ENCODE measurements around the gene ABHD14A.

ABHD14A gene

DNA sequence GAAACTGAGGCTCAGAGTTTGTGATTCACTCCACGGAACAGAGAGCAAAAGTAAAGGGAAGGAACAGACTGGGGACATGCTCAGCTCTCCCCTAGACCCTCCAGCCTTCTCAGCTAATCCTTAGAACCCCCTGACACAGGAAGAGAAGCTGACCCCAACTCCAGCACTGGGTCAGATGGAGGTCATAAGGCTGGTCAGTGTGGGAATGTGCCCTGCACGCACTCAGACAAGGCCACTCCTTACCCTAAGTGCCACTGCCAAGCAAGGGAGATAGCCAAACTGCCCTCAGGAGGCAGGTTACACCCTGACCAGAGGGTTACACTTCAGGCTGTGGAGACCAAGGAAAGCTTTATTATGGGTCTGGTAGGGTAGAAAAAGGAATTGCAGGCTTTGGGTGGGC lies 19.7 kb downstream of the ABHD14A start:
- no peaks in the 10 kb centered on the region for H4K20me1 ChIP-seq (ENCODE audit: insufficient read depth, low read length)
- no peak for TF ChIP-seq EZH2 (IDR thresholded peaks at IDR 0.05; ENCODE audit: borderline replicate concordance, low read length)
- H3K9ac ChIP-seq (ENCODE audit: low read length) = peak overlapping the region; percentile 99
- H3F3A ChIP-seq (ENCODE audit: insufficient read depth, low read length) = 0 out of 2 replicates have a peak, but pooled peaks cover 5% of the 10 kb centered on the region
- peak overlapping the region; percentile 78 for H3K27ac ChIP-seq (ENCODE audit: low read depth, low read length, poor library complexity, severe bottlenecking)
- H3K79me2 ChIP-seq (ENCODE audit: insufficient read depth, low read length) = peaks cover 16% of the 10 kb centered on the region
- no peaks in the 10 kb centered on the region for H3K27me3 ChIP-seq (ENCODE audit: insufficient read depth, low read length)
- peaks cover 29% of the 10 kb centered on the region for H3K4me1 ChIP-seq (ENCODE audit: insufficient read depth, low read length, severe bottlenecking)
- no peaks in the 10 kb centered on the region for H3K9me3 ChIP-seq (ENCODE audit: low read length)
- peaks cover 44% of the 10 kb centered on the region for H3K36me3 ChIP-seq (ENCODE audit: insufficient read depth, low read length)
- H3K9me2 ChIP-seq (ENCODE audit: low read depth, low read length) = no peaks in the 10 kb centered on the region
- peak overlapping the region; percentile 87 for H3K4me3 ChIP-seq (ENCODE audit: low read depth, low read length, poor library complexity, severe bottlenecking)
- no peak overlapping the region for H2AFZ ChIP-seq (ENCODE audit: low read length)
- peak overlapping the region; percentile 86 for H3K4me2 ChIP-seq (ENCODE audit: low read length)

GRCh38 chr3:51995346-51996163 lies 20.7 kb downstream of the ABHD14A start, which contains the start of gene RPL29:
Gene RPL29, minus strand, starts transcription at chr3:51995895. Its CDS starts 434 bp downstream, at chr3:51995461.
- peaks cover 16% of the 10 kb centered on the region for H3K79me2 ChIP-seq (ENCODE audit: insufficient read depth, low read length)
- H3K4me1 ChIP-seq (ENCODE audit: insufficient read depth, low read length, severe bottlenecking) = peaks cover 29% of the 10 kb centered on the region
- 0 out of 2 replicates have a peak, but pooled peaks cover 5% of the 10 kb centered on the region for H3F3A ChIP-seq (ENCODE audit: insufficient read depth, low read length)
- no peak within 1 kb of the TSS for H2AFZ ChIP-seq (ENCODE audit: low read length)
- H3K9me2 ChIP-seq (ENCODE audit: low read depth, low read length) = no peaks in the 10 kb centered on the region
- peak within 1 kb of the TSS; percentile 87 for H3K4me3 ChIP-seq (ENCODE audit: low read depth, low read length, poor library complexity, severe bottlenecking)
- no peaks in the 10 kb centered on the region for H3K27me3 ChIP-seq (ENCODE audit: insufficient read depth, low read length)
- H4K20me1 ChIP-seq (ENCODE audit: insufficient read depth, low read length) = no peaks in the 10 kb centered on the region
- H3K36me3 ChIP-seq (ENCODE audit: insufficient read depth, low read length) = peaks cover 44% of the 10 kb centered on the region
- H3K9me3 ChIP-seq (ENCODE audit: low read length) = no peaks in the 10 kb centered on the region
- H3K9ac ChIP-seq (ENCODE audit: low read length) = peak within 1 kb of the TSS; percentile 99
- H3K4me2 ChIP-seq (ENCODE audit: low read length) = peak within 1 kb of the TSS; percentile 86
- H3K27ac ChIP-seq (ENCODE audit: low read depth, low read length, poor library complexity, severe bottlenecking) = peak within 1 kb of the TSS; percentile 78
- no peak for TF ChIP-seq EZH2 (IDR thresholded peaks at IDR 0.05; ENCODE audit: borderline replicate concordance, low read length)
- TF ChIP-seq, protein P1, sequence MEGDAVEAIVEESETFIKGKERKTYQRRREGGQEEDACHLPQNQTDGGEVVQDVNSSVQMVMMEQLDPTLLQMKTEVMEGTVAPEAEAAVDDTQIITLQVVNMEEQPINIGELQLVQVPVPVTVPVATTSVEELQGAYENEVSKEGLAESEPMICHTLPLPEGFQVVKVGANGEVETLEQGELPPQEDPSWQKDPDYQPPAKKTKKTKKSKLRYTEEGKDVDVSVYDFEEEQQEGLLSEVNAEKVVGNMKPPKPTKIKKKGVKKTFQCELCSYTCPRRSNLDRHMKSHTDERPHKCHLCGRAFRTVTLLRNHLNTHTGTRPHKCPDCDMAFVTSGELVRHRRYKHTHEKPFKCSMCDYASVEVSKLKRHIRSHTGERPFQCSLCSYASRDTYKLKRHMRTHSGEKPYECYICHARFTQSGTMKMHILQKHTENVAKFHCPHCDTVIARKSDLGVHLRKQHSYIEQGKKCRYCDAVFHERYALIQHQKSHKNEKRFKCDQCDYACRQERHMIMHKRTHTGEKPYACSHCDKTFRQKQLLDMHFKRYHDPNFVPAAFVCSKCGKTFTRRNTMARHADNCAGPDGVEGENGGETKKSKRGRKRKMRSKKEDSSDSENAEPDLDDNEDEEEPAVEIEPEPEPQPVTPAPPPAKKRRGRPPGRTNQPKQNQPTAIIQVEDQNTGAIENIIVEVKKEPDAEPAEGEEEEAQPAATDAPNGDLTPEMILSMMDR (IDR thresholded peaks at IDR 0.05; ENCODE audit: low read length) = no peak

- H3K27me3 ChIP-seq (ENCODE audit: insufficient read depth, low read length) = no peaks in the 10 kb centered on the region
- H3K4me1 ChIP-seq (ENCODE audit: insufficient read depth, low read length, severe bottlenecking) = peaks cover 26% of the 10 kb centered on the region
Observed at GRCh38 chr3:51997172-51997571, 22.3 kb downstream of the ABHD14A start.

More at GRCh38 chr3:51997172-51997571, 22.3 kb downstream of the ABHD14A start:
- Histone ChIP-seq H3K79me2 (ENCODE audit: insufficient read depth, low read length) (peaks cover 16% of the 10 kb centered on the region), H3K9me2 (ENCODE audit: low read depth, low read length) (no peaks in the 10 kb centered on the region), H3K9me3 (ENCODE audit: low read length) (no peaks in the 10 kb centered on the region), H3K9ac (ENCODE audit: low read length) (no peak overlapping the region), H3K36me3 (ENCODE audit: insufficient read depth, low read length) (peaks cover 34% of the 10 kb centered on the region), H2AFZ (ENCODE audit: low read length) (no peak overlapping the region), H3K4me2 (ENCODE audit: low read length) (no peak overlapping the region), H3K27ac (ENCODE audit: low read depth, low read length, poor library complexity, severe bottlenecking) (no peak overlapping the region), H3K4me3 (ENCODE audit: low read depth, low read length, poor library complexity, severe bottlenecking) (no peak overlapping the region), H4K20me1 (ENCODE audit: insufficient read depth, low read length) (no peaks in the 10 kb centered on the region), H3F3A (ENCODE audit: insufficient read depth, low read length) (0 out of 2 replicates have a peak, but pooled peaks cover 5% of the 10 kb centered on the region)
- no peak for TF ChIP-seq EZH2 (IDR thresholded peaks at IDR 0.05; ENCODE audit: borderline replicate concordance, low read length)
- TF ChIP-seq, protein P1 (IDR thresholded peaks at IDR 0.05; ENCODE audit: low read length) = no peak
